ENCODE data around the gene FARP1.

FARP1 gene

GRCh38 chr13:98327371-98328270, 184.7 kb downstream of the FARP1 start:
- TF ChIP-seq, protein P1, sequence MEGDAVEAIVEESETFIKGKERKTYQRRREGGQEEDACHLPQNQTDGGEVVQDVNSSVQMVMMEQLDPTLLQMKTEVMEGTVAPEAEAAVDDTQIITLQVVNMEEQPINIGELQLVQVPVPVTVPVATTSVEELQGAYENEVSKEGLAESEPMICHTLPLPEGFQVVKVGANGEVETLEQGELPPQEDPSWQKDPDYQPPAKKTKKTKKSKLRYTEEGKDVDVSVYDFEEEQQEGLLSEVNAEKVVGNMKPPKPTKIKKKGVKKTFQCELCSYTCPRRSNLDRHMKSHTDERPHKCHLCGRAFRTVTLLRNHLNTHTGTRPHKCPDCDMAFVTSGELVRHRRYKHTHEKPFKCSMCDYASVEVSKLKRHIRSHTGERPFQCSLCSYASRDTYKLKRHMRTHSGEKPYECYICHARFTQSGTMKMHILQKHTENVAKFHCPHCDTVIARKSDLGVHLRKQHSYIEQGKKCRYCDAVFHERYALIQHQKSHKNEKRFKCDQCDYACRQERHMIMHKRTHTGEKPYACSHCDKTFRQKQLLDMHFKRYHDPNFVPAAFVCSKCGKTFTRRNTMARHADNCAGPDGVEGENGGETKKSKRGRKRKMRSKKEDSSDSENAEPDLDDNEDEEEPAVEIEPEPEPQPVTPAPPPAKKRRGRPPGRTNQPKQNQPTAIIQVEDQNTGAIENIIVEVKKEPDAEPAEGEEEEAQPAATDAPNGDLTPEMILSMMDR (IDR thresholded peaks at IDR 0.05; ENCODE audit: low read depth, low read length): no peak
- H3K4me3 ChIP-seq (ENCODE audit: low read depth, low read length): no peak overlapping the region

- no peak overlapping the region for H3K4me3 ChIP-seq (ENCODE audit: low read depth, low read length)
- TF ChIP-seq, protein P1 (IDR thresholded peaks at IDR 0.05; ENCODE audit: low read depth, low read length): no peak
These were observed 185.6 kb downstream of the FARP1 start for GRCh38 chr13:98328511-98328910.

- TF ChIP-seq, protein P1 (IDR thresholded peaks at IDR 0.05; ENCODE audit: low read depth, low read length): no peak
- H3K4me3 ChIP-seq (ENCODE audit: low read depth, low read length): no peak overlapping the region
These were observed 189.3 kb downstream of the FARP1 start for GRCh38 chr13:98332222-98332621.

DNA sequence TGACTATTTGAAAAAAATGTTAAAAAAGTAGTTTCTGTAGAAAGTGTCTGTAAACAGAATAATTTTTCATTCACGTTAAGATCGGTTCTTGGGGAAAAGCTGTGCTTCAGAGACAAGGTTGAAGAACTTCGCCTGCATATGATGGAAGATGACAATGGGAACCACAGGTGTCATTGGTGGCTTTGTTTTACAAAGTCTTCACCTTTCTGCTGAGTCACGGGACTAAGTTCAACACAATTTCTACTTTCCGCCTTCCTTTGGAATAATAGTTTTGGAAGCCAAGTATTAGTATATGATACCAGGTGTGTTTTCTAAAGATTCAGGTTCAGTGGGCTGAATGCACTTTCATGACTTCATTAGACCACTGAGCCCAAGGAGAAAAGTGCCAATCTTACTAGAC, 189.8 kb downstream of the FARP1 start:
- TF ChIP-seq, protein P1 (IDR thresholded peaks at IDR 0.05; ENCODE audit: low read depth, low read length): no peak
- H3K4me3 ChIP-seq (ENCODE audit: low read depth, low read length): no peak overlapping the region

DNA sequence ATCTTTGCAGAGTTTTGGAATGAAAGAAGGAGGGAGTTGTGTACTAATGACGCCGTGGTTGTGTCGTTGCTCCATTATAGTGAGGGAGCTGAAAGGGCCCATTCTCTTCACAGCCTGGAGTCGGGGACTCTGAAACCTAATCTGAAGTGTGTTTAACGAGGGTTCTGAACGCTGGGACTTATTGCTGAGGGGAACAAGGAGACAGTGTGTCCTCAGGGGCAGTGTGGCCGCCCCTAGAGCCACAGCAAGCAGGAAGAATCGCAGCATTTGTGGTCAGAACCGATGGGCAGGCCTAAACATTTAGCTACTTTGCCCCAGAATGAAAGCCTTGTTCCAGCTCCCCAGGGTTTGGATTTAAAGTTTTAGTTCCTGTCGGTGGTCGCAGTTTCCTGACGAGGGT, 190.6 kb downstream of the FARP1 start:
- no peak overlapping the region for H3K4me3 ChIP-seq (ENCODE audit: low read depth, low read length)
- TF ChIP-seq, protein P1 (IDR thresholded peaks at IDR 0.05; ENCODE audit: low read depth, low read length): no peak

- H3K4me3 ChIP-seq (ENCODE audit: low read depth, low read length): no peak overlapping the region
- TF ChIP-seq, protein P1 (IDR thresholded peaks at IDR 0.05; ENCODE audit: low read depth, low read length): no peak
These were observed 191.8 kb downstream of the FARP1 start for GRCh38 chr13:98334620-98335205.

GRCh38 chr13:98335721-98336120, 192.8 kb downstream of the FARP1 start:
- TF ChIP-seq, protein P1 (IDR thresholded peaks at IDR 0.05; ENCODE audit: low read depth, low read length): no peak
- no peak overlapping the region for H3K4me3 ChIP-seq (ENCODE audit: low read depth, low read length)
